ENCODE results near the gene FBLN2.

Gene FBLN2

DNA sequence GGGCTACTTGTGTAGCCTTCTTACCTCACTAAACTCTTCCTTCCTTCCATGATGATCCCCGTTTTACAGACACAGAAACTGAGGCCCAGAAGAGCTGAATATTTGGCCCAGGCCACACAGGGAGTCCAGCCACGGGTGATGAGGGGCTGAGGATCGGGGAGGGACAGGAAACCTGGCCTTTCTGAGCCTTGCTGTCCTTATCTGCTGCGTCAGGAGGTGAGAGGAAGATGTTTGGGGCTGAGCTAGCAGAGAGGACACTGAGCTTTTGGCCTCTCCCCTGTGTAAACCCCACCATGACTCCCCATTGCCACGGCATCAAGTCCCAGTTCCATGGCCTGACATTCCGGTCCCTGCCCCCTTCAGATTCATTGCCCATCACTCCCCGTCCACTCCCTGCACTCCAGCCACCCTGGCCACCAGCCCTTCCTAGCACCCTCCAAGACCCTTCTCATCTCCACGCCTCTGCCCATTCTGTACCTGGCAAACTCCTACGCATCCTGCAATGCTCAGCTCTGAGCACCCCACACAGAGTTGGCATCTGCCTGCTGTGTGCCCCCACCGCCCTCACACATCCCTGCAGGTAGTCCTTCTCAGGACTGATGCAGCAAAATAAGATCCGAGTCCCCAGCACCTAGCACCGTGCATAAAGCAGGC, 103.0 kb downstream of the FBLN2 start:
- Histone ChIP-seq H3K27me3 (ENCODE audit: low read depth, low read length) (peaks cover 59% of the 10 kb centered on the region), H3K9me3 (ENCODE audit: insufficient read depth, low read length) (no peaks in the 10 kb centered on the region), H4K20me1 (ENCODE audit: insufficient read depth, low read length) (no peaks in the 10 kb centered on the region), H3K4me3 (ENCODE audit: low read length) (no peak overlapping the region), H3K9ac (ENCODE audit: low read length) (no peak overlapping the region), H3K79me2 (ENCODE audit: low read length) (no peaks in the 10 kb centered on the region), H3K4me1 (ENCODE audit: low read length) (peaks cover 11% of the 10 kb centered on the region), H3K36me3 (replicated peaks; ENCODE audit: low read depth, low read length) (no peaks in the 10 kb centered on the region), H3K27ac (ENCODE audit: low read length) (no peak overlapping the region), H2AFZ (ENCODE audit: low read depth, low read length) (no peak overlapping the region), H3K4me2 (ENCODE audit: low read length) (no peak overlapping the region)
- no peak for TF ChIP-seq EZH2phosphoT487 (IDR thresholded peaks at IDR 0.05; ENCODE audit: low read depth)
- TF ChIP-seq, protein P1, sequence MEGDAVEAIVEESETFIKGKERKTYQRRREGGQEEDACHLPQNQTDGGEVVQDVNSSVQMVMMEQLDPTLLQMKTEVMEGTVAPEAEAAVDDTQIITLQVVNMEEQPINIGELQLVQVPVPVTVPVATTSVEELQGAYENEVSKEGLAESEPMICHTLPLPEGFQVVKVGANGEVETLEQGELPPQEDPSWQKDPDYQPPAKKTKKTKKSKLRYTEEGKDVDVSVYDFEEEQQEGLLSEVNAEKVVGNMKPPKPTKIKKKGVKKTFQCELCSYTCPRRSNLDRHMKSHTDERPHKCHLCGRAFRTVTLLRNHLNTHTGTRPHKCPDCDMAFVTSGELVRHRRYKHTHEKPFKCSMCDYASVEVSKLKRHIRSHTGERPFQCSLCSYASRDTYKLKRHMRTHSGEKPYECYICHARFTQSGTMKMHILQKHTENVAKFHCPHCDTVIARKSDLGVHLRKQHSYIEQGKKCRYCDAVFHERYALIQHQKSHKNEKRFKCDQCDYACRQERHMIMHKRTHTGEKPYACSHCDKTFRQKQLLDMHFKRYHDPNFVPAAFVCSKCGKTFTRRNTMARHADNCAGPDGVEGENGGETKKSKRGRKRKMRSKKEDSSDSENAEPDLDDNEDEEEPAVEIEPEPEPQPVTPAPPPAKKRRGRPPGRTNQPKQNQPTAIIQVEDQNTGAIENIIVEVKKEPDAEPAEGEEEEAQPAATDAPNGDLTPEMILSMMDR (IDR thresholded peaks at IDR 0.05; ENCODE audit: low read depth, low read length), result no peak

DNA sequence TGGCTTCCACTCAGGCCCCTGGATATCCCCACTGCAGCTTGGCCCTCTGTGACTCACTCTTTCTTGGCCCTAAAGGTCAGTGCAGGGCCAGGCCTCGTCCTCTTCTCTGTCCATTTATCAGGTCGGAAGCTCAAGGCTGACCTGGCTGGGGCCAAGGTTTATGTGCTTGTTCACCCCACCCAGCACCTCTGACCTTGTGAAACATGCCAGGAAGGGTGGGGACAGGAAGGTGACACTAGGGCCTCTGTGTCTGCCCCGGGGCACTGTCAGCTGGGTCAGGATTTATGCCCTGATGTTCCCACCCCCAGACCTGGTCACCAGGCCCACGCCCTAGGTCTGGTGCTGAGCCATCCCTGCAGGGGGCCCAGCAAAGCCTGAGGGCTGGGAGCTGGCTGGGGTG, 103.8 kb downstream of the FBLN2 start:
- Histone ChIP-seq H3K27ac (ENCODE audit: low read length) (no peak overlapping the region), H3K9me3 (ENCODE audit: insufficient read depth, low read length) (no peaks in the 10 kb centered on the region), H3K36me3 (replicated peaks; ENCODE audit: low read depth, low read length) (no peaks in the 10 kb centered on the region), H3K4me3 (ENCODE audit: low read length) (no peak overlapping the region), H2AFZ (ENCODE audit: low read depth, low read length) (no peak overlapping the region), H3K4me1 (ENCODE audit: low read length) (peaks cover 16% of the 10 kb centered on the region), H3K79me2 (ENCODE audit: low read length) (no peaks in the 10 kb centered on the region), H3K27me3 (ENCODE audit: low read depth, low read length) (peaks cover 53% of the 10 kb centered on the region), H3K4me2 (ENCODE audit: low read length) (no peak overlapping the region), H3K9ac (ENCODE audit: low read length) (no peak overlapping the region), H4K20me1 (ENCODE audit: insufficient read depth, low read length) (no peaks in the 10 kb centered on the region)
- TF ChIP-seq, protein P1 (IDR thresholded peaks at IDR 0.05; ENCODE audit: low read depth, low read length), result no peak
- TF ChIP-seq EZH2phosphoT487 (IDR thresholded peaks at IDR 0.05; ENCODE audit: low read depth), result no peak

DNA sequence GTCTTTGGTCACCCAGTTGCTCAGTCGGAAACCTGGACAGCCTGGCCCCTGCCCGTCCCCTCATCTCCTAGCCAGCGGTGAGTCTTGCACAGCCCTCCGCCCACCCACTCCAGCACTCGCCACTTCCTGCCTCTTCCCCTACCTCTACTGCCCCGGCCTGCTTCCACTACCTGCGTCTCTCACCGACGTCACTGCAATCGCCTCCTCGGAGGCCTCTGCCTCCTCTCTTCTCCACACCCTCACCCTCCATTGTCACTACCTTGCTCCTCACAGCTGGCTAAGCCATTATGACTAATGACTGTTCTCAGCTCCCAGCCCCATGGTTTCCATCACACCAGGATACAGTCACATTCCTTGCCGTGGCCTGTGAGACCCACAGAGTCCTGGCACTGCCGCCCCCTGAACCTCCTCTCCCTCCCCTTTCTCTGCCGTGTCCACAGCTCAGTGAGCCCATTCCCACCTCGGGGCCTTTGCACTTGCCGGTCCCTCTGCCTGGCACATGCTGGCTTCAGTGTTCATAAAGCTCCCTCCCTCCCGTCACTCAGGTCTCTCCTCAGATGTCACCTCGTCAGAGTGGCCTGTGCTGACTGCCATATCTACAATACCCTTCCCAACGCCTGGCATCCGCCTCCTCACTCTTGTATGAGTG, 104.8 kb downstream of the FBLN2 start:
- Histone ChIP-seq H3K9ac (ENCODE audit: low read length) (no peak overlapping the region), H3K4me2 (ENCODE audit: low read length) (no peak overlapping the region), H3K27me3 (ENCODE audit: low read depth, low read length) (peaks cover 49% of the 10 kb centered on the region), H3K27ac (ENCODE audit: low read length) (no peak overlapping the region), H3K9me3 (ENCODE audit: insufficient read depth, low read length) (no peaks in the 10 kb centered on the region), H3K4me3 (ENCODE audit: low read length) (no peak overlapping the region), H2AFZ (ENCODE audit: low read depth, low read length) (no peak overlapping the region), H3K79me2 (ENCODE audit: low read length) (no peaks in the 10 kb centered on the region), H3K36me3 (replicated peaks; ENCODE audit: low read depth, low read length) (no peaks in the 10 kb centered on the region), H4K20me1 (ENCODE audit: insufficient read depth, low read length) (peaks cover 3% of the 10 kb centered on the region; the same call in 1 of the 2 replicates), H3K4me1 (ENCODE audit: low read length) (peaks cover 21% of the 10 kb centered on the region)
- TF ChIP-seq EZH2phosphoT487 (IDR thresholded peaks at IDR 0.05; ENCODE audit: low read depth), result no peak

DNA sequence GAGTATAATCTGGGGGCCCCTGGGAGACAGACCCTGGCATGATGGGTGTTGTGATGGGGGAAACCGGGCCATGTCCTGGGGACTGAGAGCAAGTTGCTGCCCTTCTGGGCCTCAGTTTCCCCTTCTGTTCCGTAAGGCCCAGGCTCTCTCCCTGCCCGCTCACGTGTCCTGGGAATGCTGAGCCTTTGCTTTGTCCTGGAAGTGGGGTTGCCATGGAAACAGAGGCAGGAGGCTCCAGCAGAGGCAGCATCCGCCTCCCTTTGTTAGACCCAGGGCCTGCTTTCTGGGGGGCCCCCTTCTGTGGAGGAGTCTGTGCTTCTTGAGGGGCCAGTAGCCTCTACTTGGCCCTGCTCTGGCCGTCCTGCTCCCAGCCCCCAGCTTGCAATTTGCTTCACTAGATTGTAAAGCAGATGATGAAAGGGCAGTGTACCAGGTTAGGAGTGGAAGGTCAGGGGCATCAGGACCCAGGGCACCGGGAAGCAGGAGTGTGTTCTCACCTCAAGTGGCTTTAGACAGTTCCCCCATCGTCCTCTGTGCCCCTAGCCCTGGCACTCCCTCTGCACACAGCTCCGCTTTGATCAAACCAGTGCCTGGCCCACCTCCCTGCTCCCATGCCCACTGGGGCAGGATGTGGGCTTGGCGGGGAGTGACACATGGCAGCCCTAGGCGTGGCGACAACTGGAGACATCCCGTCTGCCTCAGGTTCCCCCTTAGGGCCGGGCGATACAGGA, 105.6 kb downstream of the FBLN2 start:
- Histone ChIP-seq H4K20me1 (ENCODE audit: insufficient read depth, low read length) (peaks cover 3% of the 10 kb centered on the region; the same call in 1 of the 2 replicates), H3K4me3 (ENCODE audit: low read length) (no peak overlapping the region), H2AFZ (ENCODE audit: low read depth, low read length) (no peak overlapping the region), H3K4me2 (ENCODE audit: low read length) (no peak overlapping the region), H3K27ac (ENCODE audit: low read length) (no peak overlapping the region), H3K9me3 (ENCODE audit: insufficient read depth, low read length) (no peaks in the 10 kb centered on the region), H3K9ac (ENCODE audit: low read length) (no peak overlapping the region), H3K4me1 (ENCODE audit: low read length) (peaks cover 28% of the 10 kb centered on the region), H3K27me3 (ENCODE audit: low read depth, low read length) (peaks cover 44% of the 10 kb centered on the region), H3K36me3 (replicated peaks; ENCODE audit: low read depth, low read length) (no peaks in the 10 kb centered on the region), H3K79me2 (ENCODE audit: low read length) (no peaks in the 10 kb centered on the region)
- TF ChIP-seq EZH2phosphoT487 (IDR thresholded peaks at IDR 0.05; ENCODE audit: low read depth), result no peak
- TF ChIP-seq, protein P1 (IDR thresholded peaks at IDR 0.05; ENCODE audit: low read depth, low read length), result no peak
